Activated naive CD8-positive, alpha-beta T cell (primary cell): ENCODE data around the gene INVS.
"Not testable (repeated sequence)": the region's sequence is repeated elsewhere in the genome, so short reads cannot be mapped to it uniquely, and the experiment has no call there.

Source experiments
- H3K27ac Mint-ChIP-seq: one replicate; pipeline ENCODE4 v1.8.0; 2021; ENCODE audit warnings: mixed read lengths
- H3K27me3 Mint-ChIP-seq: one replicate; pipeline ENCODE4 v1.8.0; 2021; ENCODE audit warnings: mixed read lengths
- H3K36me3 Mint-ChIP-seq: one replicate; pipeline ENCODE4 v1.8.0; 2021; ENCODE audit warnings: mixed read lengths
- H3K4me1 Mint-ChIP-seq: one replicate; pipeline ENCODE4 v1.8.0; 2021; ENCODE audit warnings: low read depth, mixed read lengths
- H3K4me3 Mint-ChIP-seq: one replicate; pipeline ENCODE4 v1.8.0; 2021; ENCODE audit warnings: mild to moderate bottlenecking, mixed read lengths
- H3K9me3 Mint-ChIP-seq: one replicate; pipeline ENCODE4 v1.8.0; 2021; ENCODE audit warnings: low read depth, mixed read lengths

INVS gene

DNA sequence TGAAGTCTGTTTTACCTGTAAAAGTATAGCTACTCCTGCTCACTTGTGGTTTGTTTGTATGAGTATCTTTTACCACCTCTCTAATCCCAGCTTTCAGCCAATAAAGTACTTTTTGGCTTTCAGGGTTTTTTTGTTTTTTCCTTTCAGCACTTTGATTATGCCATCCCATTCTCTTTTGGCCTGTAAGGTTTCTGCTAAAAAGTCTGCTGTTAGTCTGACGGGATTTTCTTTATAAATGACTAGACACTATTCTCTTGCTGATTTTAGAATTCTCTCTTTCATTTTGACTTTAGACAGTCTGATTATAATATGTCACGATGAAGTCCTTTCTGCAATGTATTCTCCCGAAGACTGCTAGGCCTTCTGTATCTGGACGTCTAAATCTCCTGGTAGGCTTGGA lies 216.5 kb downstream of the INVS start:
- Mint-ChIP-seq H3K4me3 (no peak overlapping the region), H3K27ac (no peak overlapping the region), H3K9me3 (no peaks in the 10 kb centered on the region), H3K4me1 (peaks cover 40% of the 10 kb centered on the region), H3K27me3 (no peaks in the 10 kb centered on the region), H3K36me3 (peaks cover 41% of the 10 kb centered on the region)

DNA sequence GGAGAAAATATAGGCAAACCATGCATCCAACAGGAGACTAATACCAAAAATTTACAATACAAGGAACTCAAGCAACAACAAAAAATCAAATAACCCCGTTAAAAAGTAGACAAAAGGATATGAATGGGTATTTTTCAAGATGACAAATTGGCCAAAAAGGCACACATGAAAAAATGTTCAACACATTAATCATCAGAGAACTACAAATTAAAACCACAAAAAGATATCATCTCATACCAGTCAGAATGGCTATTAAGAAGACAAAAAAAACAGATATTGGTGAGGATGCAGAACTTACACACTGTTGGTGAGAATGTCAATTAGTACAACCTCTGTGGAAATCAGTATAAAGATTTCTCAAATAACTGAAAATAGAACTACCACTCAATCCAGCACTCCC lies 218.7 kb downstream of the INVS start:
- Mint-ChIP-seq H3K9me3 (no peaks in the 10 kb centered on the region), H3K4me3 (no peak overlapping the region), H3K27ac (no peak overlapping the region), H3K27me3 (no peaks in the 10 kb centered on the region), H3K36me3 (peaks cover 29% of the 10 kb centered on the region), H3K4me1 (peaks cover 24% of the 10 kb centered on the region)

DNA sequence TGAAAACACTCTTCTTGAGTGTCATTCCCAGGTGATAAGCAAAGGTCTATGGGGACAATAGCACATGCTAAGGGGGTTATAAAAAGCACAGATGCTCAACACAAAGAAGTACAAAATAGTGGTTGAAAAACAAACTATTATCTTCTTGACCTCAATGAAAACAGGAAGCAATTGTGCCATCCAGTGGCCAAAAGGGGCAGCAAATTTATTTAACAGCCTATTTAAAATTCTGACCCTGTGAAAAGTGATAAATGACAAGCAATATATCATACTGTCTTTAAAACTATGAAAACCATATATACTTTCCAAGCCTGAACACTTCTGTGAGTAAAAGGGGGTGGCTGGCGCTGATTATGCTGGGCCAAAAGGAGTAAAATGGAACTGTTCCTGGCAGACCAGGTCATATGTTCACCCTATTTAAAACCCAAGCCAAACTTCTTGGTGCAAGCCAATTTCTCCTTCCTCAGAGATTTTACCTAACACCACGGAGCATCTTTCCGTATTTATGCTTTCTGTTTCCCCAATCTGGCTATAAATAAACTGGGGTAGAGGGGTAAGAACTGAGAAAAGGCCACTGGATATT lies 224.0 kb downstream of the INVS start:
- H3K36me3 Mint-ChIP-seq = peaks cover 5% of the 10 kb centered on the region
- no peak overlapping the region for H3K4me3 Mint-ChIP-seq
- no peaks in the 10 kb centered on the region for H3K27me3 Mint-ChIP-seq
- no peak overlapping the region for H3K27ac Mint-ChIP-seq
- H3K4me1 Mint-ChIP-seq = peaks cover 13% of the 10 kb centered on the region
- H3K9me3 Mint-ChIP-seq = no peaks in the 10 kb centered on the region

DNA sequence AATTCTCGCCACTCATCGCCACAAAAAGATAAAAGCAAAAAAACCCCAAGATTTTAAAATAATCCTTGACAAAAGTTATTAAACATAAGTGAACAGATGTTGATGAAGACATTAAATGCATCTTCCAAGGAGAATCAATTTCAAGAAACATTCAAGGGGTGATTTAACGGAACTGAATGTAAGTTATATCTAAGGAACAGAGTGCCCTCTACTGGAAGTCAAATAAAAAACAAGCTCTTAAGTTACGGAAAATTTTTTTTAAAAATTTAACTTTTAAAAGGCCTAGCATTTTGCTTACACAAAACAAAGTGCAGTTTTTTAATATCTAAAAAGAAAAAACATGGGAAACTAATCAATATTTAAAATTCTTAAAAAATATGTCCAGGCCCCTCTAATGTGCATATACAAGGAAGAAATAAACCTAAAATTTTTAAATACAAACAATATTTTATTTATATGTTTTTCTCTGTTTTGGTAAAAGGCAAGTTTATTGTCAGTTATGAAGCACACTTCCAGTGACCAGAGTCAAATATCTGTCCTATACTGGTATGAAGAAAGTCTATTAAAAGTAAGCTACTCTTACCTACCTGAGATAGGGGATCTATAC lies 225.7 kb downstream of the INVS start:
- H3K4me3 Mint-ChIP-seq = no peak overlapping the region

DNA sequence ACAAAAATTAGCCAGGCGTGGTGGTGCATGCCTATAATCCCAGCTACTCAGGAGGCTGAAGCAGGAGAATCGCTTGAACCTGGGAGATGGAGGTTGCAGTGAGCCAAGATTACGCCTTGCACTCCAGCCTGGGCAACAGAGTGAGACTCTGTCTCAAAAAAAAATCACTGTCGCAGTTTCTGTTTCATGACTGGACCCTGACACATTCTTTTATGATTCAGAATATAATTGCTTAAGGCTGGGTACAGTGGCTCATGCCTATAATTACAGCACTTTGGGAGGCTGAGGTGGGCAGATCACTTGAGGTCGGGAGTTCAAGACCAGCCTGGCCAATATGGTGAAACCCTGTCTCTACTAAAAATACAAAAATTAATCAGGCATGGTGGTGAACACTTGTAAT lies 239.7 kb downstream of the INVS start:
- H3K27ac Mint-ChIP-seq, H3K27me3 Mint-ChIP-seq, H3K9me3 Mint-ChIP-seq, H3K4me3 Mint-ChIP-seq: not testable (repeated sequence)
- peaks cover 31% of the 10 kb centered on the region for H3K4me1 Mint-ChIP-seq
- H3K36me3 Mint-ChIP-seq = peaks cover 11% of the 10 kb centered on the region

More for the DNA sequence above, 225.7 kb downstream of the INVS start:
- Mint-ChIP-seq H3K4me1 (peaks cover 10% of the 10 kb centered on the region), H3K27me3 (no peaks in the 10 kb centered on the region), H3K9me3 (no peaks in the 10 kb centered on the region), H3K27ac (no peak overlapping the region), H3K36me3 (peaks cover 2% of the 10 kb centered on the region)

DNA sequence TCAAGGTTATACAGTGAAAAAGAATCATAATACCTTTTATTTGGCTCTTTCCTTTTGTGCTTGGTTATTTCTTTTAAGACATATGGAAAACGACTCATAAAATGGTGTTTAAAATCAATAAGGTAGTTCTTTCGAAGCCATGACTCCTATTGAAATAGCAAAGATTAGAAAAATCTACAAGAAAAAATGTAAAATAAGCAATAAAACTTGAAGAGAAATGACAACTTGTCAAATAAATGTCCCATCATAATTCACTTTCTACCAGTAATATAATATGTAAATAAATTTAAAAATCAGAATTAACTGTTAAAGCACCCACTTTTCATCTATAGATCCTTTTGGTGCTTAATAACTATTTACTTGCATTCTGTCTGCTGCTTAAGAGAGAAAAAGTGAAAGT lies 241.2 kb downstream of the INVS start:
- Mint-ChIP-seq H3K36me3 (peaks cover 14% of the 10 kb centered on the region), H3K27ac (no peak overlapping the region), H3K9me3 (no peaks in the 10 kb centered on the region), H3K4me1 (peaks cover 29% of the 10 kb centered on the region), H3K4me3 (no peak overlapping the region), H3K27me3 (no peaks in the 10 kb centered on the region)

DNA sequence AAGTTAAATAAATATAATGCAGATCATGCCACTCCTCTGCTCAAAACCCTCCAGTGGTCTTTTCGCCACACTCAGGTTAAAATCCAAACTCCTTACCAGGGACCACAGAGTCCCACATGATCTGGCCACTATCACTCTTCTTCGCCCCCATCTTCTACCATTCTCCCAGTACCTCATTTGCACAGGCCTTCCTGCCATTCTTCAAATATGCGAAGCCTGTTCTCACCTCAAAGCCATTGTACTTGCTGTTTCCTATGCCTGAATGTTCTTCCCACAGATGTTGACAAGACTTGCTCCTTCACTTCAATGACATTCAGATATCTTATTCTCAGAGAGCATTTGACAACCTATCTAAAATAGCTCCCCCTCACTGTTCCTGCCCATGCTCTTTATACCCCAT lies 242.8 kb downstream of the INVS start:
- Mint-ChIP-seq H3K4me3 (no peak overlapping the region), H3K4me1 (peaks cover 37% of the 10 kb centered on the region), H3K27me3 (no peaks in the 10 kb centered on the region), H3K36me3 (peaks cover 18% of the 10 kb centered on the region), H3K27ac (peak overlapping the region; percentile 52), H3K9me3 (no peaks in the 10 kb centered on the region)

DNA sequence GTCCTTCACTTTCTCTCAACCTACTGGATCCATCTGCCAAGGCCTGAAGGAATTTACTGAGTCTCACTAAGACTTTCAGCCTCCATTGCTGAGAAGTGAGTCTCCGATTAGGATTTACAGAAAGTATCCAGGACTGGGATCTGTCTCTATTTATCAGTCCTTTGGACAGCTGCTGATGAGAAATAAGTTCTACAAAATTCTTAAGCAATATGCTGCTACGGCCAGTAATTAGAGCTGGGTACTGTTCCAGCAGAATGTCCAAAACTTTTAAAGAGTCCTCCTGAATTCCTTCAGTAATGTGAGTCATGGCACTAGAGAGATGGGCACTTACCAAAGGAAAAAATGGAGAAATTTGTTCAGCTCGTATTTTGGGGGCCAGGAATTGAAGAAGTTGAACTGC lies 247.8 kb downstream of the INVS start:
- H3K27me3 Mint-ChIP-seq = no peaks in the 10 kb centered on the region
- peaks cover 63% of the 10 kb centered on the region for H3K4me1 Mint-ChIP-seq
- peaks cover 15% of the 10 kb centered on the region for H3K36me3 Mint-ChIP-seq
- no peak overlapping the region for H3K27ac Mint-ChIP-seq
- no peak overlapping the region for H3K4me3 Mint-ChIP-seq
- H3K9me3 Mint-ChIP-seq = no peaks in the 10 kb centered on the region

DNA sequence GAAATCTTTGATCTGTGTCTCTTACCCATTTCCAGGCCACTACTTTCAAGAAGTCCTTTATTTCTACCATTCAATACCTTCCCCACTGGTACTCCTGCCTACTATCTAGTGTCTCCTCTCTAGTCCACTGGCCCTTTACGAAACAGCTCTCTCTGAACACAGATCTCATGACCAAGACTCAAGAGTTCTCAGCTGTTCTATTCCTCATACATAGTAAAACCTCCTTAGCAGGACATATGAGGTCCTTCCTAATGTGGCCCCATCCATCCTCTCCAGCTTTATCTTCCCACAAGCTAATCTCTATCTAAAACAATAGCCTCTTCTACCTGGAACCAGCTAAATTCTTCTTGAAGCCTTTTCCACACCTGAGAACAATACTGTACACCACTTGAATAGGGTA lies 251.1 kb downstream of the INVS start:
- peaks cover 17% of the 10 kb centered on the region for H3K36me3 Mint-ChIP-seq
- no peak overlapping the region for H3K27ac Mint-ChIP-seq
- peaks cover 62% of the 10 kb centered on the region for H3K4me1 Mint-ChIP-seq
- peak overlapping the region; percentile 97 for H3K4me3 Mint-ChIP-seq
- peaks cover 6% of the 10 kb centered on the region for H3K9me3 Mint-ChIP-seq
- H3K27me3 Mint-ChIP-seq = no peaks in the 10 kb centered on the region
